ENCODE measurements around the gene KLHDC3.
"Not testable (repeated sequence)": the region's sequence is repeated elsewhere in the genome, so short reads cannot be mapped to it uniquely, and the experiment has no call there.

KLHDC3 gene

DNA sequence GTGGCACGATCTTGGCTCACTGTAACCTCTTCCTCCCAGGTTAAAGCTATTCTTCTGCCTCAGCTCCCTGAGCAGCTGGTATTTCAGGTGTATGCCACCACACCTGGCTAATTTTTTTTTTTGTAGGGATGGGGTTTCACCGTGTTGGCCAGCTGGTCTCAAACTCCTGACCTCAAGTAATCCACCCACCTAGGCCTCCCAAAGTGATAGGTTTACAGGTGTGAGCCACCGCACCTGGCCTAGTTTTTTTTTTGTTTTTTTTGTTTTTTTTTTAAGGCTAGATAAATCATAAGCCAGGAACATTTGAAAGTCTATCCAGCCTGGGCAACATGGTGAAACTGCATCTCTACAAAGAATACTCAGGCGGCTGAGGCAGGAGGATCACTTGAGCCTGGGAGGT, 18.3 kb downstream of the KLHDC3 start:
- DNase-seq: no peak

GRCh38 chr6:43033496-43034189, 19.6 kb downstream of the KLHDC3 start:
- DNase-seq: no peak

DNA sequence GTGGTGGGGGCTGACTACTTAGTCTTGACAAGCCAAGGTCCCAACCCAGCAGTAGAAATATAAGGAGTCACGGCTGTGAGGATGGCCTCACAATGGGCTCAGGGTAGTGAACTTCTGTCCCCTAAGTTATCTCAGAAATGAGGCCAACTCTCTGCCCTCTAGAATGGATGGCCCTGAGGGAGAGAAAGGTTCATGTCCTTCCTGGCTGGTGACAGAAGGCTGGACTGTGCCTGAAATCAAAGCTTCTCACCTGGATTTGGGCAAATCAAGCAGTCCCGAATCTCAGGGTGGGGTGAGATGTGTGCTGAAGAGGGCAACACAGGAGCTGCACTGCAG, 20.1 kb downstream of the KLHDC3 start:
- DNase-seq: no peak

GRCh38 chr6:43035495-43036194, 21.6 kb downstream of the KLHDC3 start:
- DNase-seq: no peak

DNA sequence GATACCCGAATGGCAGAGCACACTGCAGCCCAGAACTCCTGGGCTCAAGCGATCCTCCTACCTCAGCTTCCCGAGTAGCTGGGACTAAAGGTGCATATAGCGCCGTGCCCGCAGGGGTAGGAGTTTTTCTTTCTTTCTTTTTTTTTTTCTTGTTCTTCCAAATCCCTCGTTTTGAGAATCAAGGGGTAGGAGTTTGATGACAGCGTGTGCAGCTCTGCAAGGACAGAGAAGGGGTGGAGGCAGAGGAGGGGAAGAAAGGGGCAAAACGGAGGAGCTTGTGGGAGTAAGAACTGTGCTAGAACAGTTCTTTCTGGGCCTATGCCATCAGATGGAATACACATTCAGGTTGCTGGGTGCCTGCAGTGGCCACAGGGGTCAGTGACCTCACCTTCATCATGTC, 22.7 kb downstream of the KLHDC3 start:
- DNase-seq: no peak

- no peak for DNase-seq
These were observed 23.1 kb downstream of the KLHDC3 start for GRCh38 chr6:43037197-43037596.

DNA sequence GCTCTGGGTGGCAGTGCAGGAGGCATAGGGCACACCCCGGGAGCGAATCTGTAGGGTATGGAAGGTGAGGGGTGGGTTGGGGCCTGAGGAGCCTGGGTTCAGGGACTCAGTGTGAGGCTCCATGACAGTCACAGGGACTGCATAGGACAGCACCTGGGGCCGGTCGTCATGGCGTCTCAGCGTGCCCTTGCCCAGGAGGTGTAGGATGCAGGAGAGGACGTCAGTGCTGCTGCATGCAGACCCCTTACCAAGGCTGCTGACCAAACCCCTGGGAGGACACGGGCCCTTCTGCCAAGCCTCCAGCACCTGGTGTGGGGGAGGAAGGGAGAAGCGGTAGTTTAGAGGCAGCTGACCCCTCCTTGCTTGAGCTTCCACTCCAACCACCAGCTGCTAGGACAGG, 23.7 kb downstream of the KLHDC3 start:
- DNase-seq: no peak

- no peak for DNase-seq
These were observed 24.7 kb downstream of the KLHDC3 start for GRCh38 chr6:43038727-43039126.

DNA sequence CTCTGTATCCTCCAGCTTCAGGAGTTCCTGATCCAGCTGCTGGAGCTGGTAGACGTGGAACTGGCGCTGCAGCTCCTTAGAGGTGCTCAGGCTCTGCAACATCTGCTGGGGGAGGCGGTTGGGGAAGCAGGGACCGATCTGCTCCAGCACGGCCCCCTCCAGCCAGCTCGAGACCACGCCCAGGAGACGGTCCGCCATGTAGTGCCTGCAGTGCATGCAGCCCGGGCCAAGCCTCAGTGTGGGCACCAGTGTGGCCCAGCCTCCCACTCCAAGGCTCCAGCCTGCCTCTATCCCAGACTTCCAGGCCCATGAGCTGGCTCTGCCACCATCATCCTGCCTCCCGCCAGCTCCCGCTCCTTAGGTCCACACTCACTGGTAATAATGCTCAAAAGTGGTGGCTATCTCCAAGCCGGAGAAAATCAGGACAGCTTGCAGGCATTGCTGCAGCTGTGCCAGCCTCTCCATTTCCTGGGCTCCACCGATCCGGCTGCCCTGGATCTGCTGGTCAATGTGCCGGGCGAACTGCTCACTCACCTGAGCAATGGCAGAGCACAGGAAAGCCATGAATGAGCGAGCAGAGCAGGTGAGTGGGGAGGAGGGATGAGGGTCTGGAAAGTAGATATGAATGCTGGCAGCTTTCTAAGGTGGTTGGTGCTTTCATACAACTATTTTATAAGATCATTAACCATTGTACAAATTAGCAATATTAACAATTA, 26.7 kb downstream of the KLHDC3 start:
- no peak for DNase-seq

GRCh38 chr6:43041475-43041874, 27.4 kb downstream of the KLHDC3 start:
- not testable (repeated sequence) for DNase-seq

DNA sequence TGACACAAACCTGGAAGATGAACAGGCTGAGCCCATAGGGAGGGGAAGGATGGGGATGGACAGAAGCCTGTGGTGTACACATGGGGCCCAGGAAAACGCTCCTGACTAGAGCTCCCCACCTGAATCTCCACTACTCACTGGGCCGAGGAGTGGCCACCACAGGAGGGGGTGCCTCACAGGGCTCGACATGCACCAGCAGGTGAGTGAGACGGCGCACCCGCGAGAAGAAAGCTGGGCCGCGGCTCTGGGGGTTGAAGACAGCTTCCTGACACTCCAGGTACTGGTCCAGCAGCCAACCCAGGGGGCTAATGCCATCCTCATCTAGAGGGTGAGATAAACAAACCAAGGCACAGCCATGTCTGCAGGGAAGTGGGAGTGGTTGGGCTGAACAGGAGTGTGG, 29.3 kb downstream of the KLHDC3 start:
- DNase-seq: no peak

DNA sequence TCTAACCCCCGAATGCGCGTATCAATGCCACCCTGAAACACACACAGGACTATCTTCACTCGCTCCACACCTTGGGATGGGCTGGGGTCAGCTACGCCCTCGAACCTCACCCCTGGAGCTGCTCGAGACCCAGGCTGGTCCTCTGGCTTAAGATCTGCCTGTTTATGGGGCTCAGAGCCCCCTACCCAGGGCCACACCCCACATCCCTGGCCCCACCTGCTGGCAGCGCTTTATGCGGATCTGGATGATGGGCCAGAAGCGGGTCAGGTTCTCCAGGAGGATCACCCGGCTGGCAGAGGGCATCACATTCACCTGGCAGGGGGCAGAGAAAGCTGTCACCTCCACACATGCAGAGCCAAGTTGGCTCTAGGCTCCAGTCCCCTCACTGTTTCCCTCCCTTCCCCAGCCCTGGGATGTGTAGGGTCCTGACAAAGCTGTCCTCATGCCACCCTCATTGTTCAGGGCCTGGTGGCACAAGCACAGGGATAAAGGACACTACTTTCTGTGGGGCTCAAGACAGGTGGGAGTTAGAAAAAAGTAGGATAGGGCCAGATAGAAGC, 31.4 kb downstream of the KLHDC3 start:
- no peak for DNase-seq

- DNase-seq: no peak
These were observed 33.9 kb downstream of the KLHDC3 start for GRCh38 chr6:43047998-43048397.

DNA sequence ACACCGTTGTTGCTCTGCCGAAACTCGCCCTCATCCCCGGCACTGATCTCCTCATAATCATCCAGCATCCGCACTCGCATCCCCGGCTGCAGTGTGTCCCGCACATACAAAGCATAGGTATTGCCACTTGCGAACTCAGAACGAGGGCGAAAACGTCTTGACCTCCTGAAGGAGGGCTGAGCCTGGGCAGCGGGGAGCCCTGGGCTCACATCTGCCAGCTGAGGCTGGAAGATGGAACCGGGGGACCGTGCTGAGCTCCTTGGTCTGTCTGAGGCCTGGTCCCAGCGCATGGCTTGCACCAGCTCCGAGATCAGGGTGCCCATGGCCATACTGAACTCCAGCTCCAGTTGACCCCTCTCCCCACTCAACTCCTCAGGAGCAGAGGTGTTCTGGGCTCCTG, 36.9 kb downstream of the KLHDC3 start:
- DNase-seq: no peak

DNA sequence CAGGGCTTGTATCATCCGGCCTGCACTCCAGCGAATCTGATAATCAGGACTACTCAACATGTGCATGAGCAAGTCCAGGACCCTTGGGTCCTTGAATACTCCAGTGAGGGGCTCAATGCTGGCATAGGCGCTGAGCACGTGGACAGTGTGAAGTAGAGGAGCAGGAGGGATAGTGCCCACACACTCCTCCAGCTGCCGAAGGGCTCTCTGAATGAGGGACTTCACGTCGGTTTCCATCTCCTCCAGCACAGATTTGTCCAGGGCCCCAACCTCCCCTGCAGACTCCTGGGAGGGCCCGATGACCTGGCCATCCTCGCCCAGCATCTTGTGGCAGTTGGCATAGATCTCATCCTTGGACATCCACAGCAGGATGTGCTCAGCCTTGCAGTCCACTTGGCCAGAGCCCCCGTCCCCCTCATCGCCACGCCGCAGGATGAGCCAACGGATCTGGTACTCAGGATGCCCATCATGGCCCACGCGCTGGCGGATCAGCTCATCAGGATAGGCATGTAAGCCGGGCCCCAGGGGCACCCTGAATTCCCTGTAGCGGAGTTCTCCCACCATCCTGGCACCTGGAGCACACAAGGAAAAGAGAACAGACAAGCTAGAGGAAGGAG, 38.3 kb downstream of the KLHDC3 start:
- DNase-seq: no peak

DNA sequence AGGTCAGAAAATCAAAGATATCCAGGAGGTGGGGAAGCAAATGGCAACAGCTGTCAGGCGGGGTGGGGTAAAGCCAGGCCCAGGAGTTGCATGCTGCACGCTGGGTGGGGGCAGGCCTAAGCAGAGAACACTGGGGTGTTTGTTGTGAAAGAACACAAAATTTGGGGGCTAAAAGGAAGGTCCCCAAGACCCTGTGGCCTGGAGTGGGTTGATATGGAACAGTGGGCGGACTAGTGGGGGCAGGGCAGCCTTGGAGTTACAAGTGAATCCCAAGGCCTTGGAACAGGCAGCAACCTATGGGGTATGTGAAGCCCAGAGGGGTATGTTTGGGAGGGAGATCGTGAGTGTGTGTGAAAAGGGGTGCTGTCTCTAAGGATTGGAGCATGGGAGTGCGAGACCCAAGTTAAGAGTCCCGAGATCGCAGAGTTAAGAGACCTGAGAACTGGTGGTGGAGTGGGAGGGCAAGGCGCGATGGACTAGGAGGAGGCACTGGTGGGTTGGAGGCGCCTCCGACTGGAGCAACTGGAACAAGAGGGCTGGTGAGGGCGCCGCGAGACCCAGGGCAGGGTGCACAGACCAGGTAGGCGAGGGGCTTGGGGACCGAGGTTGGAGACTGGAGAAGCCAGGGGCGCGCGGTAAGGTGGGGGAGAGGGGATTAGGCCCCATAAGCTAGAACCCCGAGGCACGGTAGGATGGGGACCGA, 38.9 kb downstream of the KLHDC3 start:
- DNase-seq: peak; percentile 28

- peak; percentile 88 for DNase-seq
These were observed 39.6 kb downstream of the KLHDC3 start, which contains the start of gene CUL7 for GRCh38 chr6:43053545-43054205. Gene CUL7, minus strand, starts transcription at chr6:43053851. Its CDS starts 1,063 bp downstream, at chr6:43052788.

GRCh38 chr6:43054206-43054943, 40.3 kb downstream of the KLHDC3 start:
- DNase-seq: no peak

DNA sequence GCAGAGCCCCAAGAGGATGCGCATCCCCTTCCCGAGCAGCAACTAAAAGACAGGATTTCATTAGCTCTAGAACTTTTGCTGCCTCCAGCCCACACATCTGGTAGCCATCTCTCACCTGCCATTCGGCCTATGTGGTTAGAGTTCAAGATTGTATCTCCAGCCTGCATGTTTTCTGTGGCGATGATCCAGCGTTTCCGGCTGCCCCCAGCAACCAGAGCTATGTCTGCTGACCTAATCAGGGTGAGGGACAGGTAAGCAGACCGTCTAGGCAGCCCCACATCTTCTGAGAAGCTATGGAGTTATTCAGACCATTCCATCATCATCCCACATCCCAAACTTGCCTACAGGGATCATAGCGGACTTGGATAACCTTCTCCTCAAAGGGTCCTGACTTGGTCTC, 41.9 kb downstream of the KLHDC3 start:
- no peak for DNase-seq

- DNase-seq: no peak
These were observed 44.5 kb downstream of the KLHDC3 start for GRCh38 chr6:43058531-43058930.
